ENCODE data around the gene KCNQ2.
"Not testable (repeated sequence)": the region's sequence is repeated elsewhere in the genome, so short reads cannot be mapped to it uniquely, and the experiment has no call there.

Gene KCNQ2

GRCh38 chr20:63487781-63488241 lies 15.4 kb upstream of the KCNQ2 start:
- no peak for TF ChIP-seq FOXP2 (optimal IDR thresholded peaks at IDR 0.05; ENCODE audit: control extremely low read depth, extremely low read length, insufficient read depth)
- TF ChIP-seq POLR2AphosphoS5 (IDR thresholded peaks at IDR 0.05; ENCODE audit: borderline replicate concordance, low read depth, low read length): no peak
- TF ChIP-seq EZH2 (IDR thresholded peaks at IDR 0.05): no peak
- no peak for DNase-seq (ENCODE audit: low read depth, low spot score)
- H3K9me3 ChIP-seq (ENCODE audit: low read depth, low read length): no peaks in the 10 kb centered on the region
- no peaks in the 10 kb centered on the region for H3K36me3 ChIP-seq (ENCODE audit: insufficient read depth, low read length)
- no peak overlapping the region for H3K9ac ChIP-seq (ENCODE audit: insufficient read length)
- H3K4me3 ChIP-seq: no peak overlapping the region
- H3K27ac ChIP-seq: no peak overlapping the region

GRCh38 chr20:63487116-63487764 lies 14.8 kb upstream of the KCNQ2 start:
- no peak overlapping the region for H3K9ac ChIP-seq (ENCODE audit: insufficient read length)
- no peak overlapping the region for H3K27ac ChIP-seq
- H3K36me3 ChIP-seq (ENCODE audit: insufficient read depth, low read length): no peaks in the 10 kb centered on the region
- DNase-seq (ENCODE audit: low read depth, low spot score): no peak
- TF ChIP-seq FOXP2 (optimal IDR thresholded peaks at IDR 0.05; ENCODE audit: control extremely low read depth, extremely low read length, insufficient read depth) (no peak), POLR2AphosphoS5 (IDR thresholded peaks at IDR 0.05; ENCODE audit: borderline replicate concordance, low read depth, low read length) (no peak), EZH2 (IDR thresholded peaks at IDR 0.05) (no peak)
- H3K9me3 ChIP-seq (ENCODE audit: low read depth, low read length): no peaks in the 10 kb centered on the region
- H3K4me3 ChIP-seq: no peak overlapping the region

GRCh38 chr20:63486300-63486855 lies 13.9 kb upstream of the KCNQ2 start:
- H3K4me3 ChIP-seq: no peak overlapping the region
- no peak for TF ChIP-seq POLR2AphosphoS5 (IDR thresholded peaks at IDR 0.05; ENCODE audit: borderline replicate concordance, low read depth, low read length)
- TF ChIP-seq FOXP2 (optimal IDR thresholded peaks at IDR 0.05; ENCODE audit: control extremely low read depth, extremely low read length, insufficient read depth): no peak
- TF ChIP-seq EZH2 (IDR thresholded peaks at IDR 0.05): no peak
- H3K9ac ChIP-seq (ENCODE audit: insufficient read length): no peak overlapping the region
- H3K27ac ChIP-seq: no peak overlapping the region
- no peaks in the 10 kb centered on the region for H3K36me3 ChIP-seq (ENCODE audit: insufficient read depth, low read length)
- H3K9me3 ChIP-seq (ENCODE audit: low read depth, low read length): no peaks in the 10 kb centered on the region
- DNase-seq (ENCODE audit: low read depth, low spot score): no peak

GRCh38 chr20:63484651-63485403 lies 12.4 kb upstream of the KCNQ2 start:
- Histone ChIP-seq H3K9me3 (ENCODE audit: low read depth, low read length) (no peaks in the 10 kb centered on the region), H3K4me3 (no peak overlapping the region), H3K27ac (no peak overlapping the region), H3K9ac (ENCODE audit: insufficient read length) (no peak overlapping the region), H3K36me3 (ENCODE audit: insufficient read depth, low read length) (no peaks in the 10 kb centered on the region)
- no peak for DNase-seq (ENCODE audit: low read depth, low spot score)
- no peak for TF ChIP-seq EZH2 (IDR thresholded peaks at IDR 0.05)
- TF ChIP-seq POLR2AphosphoS5 (IDR thresholded peaks at IDR 0.05; ENCODE audit: borderline replicate concordance, low read depth, low read length): no peak
- no peak for TF ChIP-seq FOXP2 (optimal IDR thresholded peaks at IDR 0.05; ENCODE audit: control extremely low read depth, extremely low read length, insufficient read depth)

GRCh38 chr20:63484236-63484635 lies 11.8 kb upstream of the KCNQ2 start:
- Histone ChIP-seq H3K36me3 (ENCODE audit: insufficient read depth, low read length) (no peaks in the 10 kb centered on the region), H3K9me3 (ENCODE audit: low read depth, low read length) (no peaks in the 10 kb centered on the region), H3K9ac (ENCODE audit: insufficient read length) (no peak overlapping the region), H3K4me3 (no peak overlapping the region), H3K27ac (no peak overlapping the region)
- TF ChIP-seq EZH2 (IDR thresholded peaks at IDR 0.05) (no peak), POLR2AphosphoS5 (IDR thresholded peaks at IDR 0.05; ENCODE audit: borderline replicate concordance, low read depth, low read length) (no peak)
- no peak for DNase-seq (ENCODE audit: low read depth, low spot score)

GRCh38 chr20:63483834-63484233 lies 11.4 kb upstream of the KCNQ2 start:
- TF ChIP-seq POLR2AphosphoS5 (IDR thresholded peaks at IDR 0.05; ENCODE audit: borderline replicate concordance, low read depth, low read length): no peak
- no peak for TF ChIP-seq FOXP2 (optimal IDR thresholded peaks at IDR 0.05; ENCODE audit: control extremely low read depth, extremely low read length, insufficient read depth)
- no peak for TF ChIP-seq EZH2 (IDR thresholded peaks at IDR 0.05)
- no peak overlapping the region for H3K27ac ChIP-seq
- no peaks in the 10 kb centered on the region for H3K9me3 ChIP-seq (ENCODE audit: low read depth, low read length)
- DNase-seq (ENCODE audit: low read depth, low spot score): no peak
- H3K36me3 ChIP-seq (ENCODE audit: insufficient read depth, low read length): no peaks in the 10 kb centered on the region
- no peak overlapping the region for H3K9ac ChIP-seq (ENCODE audit: insufficient read length)
- no peak overlapping the region for H3K4me3 ChIP-seq

- Histone ChIP-seq H3K9me3 (ENCODE audit: low read depth, low read length) (no peaks in the 10 kb centered on the region), H3K27ac (no peak overlapping the region), H3K9ac (ENCODE audit: insufficient read length) (no peak overlapping the region), H3K4me3 (no peak overlapping the region), H3K36me3 (ENCODE audit: insufficient read depth, low read length) (no peaks in the 10 kb centered on the region)
- DNase-seq (ENCODE audit: low read depth, low spot score): no peak
- no peak for TF ChIP-seq EZH2 (IDR thresholded peaks at IDR 0.05)
- TF ChIP-seq FOXP2 (optimal IDR thresholded peaks at IDR 0.05; ENCODE audit: control extremely low read depth, extremely low read length, insufficient read depth): no peak
- no peak for TF ChIP-seq POLR2AphosphoS5 (IDR thresholded peaks at IDR 0.05; ENCODE audit: borderline replicate concordance, low read depth, low read length)
Observed at GRCh38 chr20:63482021-63482587, 9.6 kb upstream of the KCNQ2 start.

- DNase-seq (ENCODE audit: low read depth, low spot score): no peak
- Histone ChIP-seq H3K4me3 (no peak overlapping the region), H3K27ac (no peak overlapping the region), H3K9me3 (ENCODE audit: low read depth, low read length) (no peaks in the 10 kb centered on the region), H3K36me3 (ENCODE audit: insufficient read depth, low read length) (no peaks in the 10 kb centered on the region), H3K9ac (ENCODE audit: insufficient read length) (no peak overlapping the region)
- TF ChIP-seq EZH2 (IDR thresholded peaks at IDR 0.05): no peak
Observed at GRCh38 chr20:63481503-63481902, 9.0 kb upstream of the KCNQ2 start.

GRCh38 chr20:63479695-63480419 lies 7.4 kb upstream of the KCNQ2 start:
- H3K36me3 ChIP-seq (ENCODE audit: insufficient read depth, low read length); DNase-seq (ENCODE audit: low read depth, low spot score); H3K9me3 ChIP-seq (ENCODE audit: low read depth, low read length); H3K9ac ChIP-seq (ENCODE audit: insufficient read length); H3K4me3 ChIP-seq; H3K27ac ChIP-seq: not testable (repeated sequence)
